Stimulated activated memory B cell treated with anti-CD40 and anti-IgM and Interleukin-4, amounts not matched to agents 10 μg/mL and 1 μg/mL and 100 μg/mL, for 72 hours (primary cell): ENCODE measurements around the gene CCDC183.
"Not testable (repeated sequence)": the region's sequence is repeated elsewhere in the genome, so short reads cannot be mapped to it uniquely, and the experiment has no call there.

Source experiments
- ATAC-seq: fragments of 150-1000 bp; cut with Tn5 transposase; 2 replicates; pipeline ENCODE4 v1.10.0; 2021
- H3K27ac Mint-ChIP-seq: one replicate; pipeline ENCODE4 v1.8.0; 2022; ENCODE audit warnings: mild to moderate bottlenecking, mixed read lengths
- H3K27me3 Mint-ChIP-seq: one replicate; pipeline ENCODE4 v1.8.0; 2022; ENCODE audit warnings: mixed read lengths
- H3K36me3 Mint-ChIP-seq: one replicate; pipeline ENCODE4 v1.8.0; 2022; ENCODE audit warnings: mixed read lengths
- H3K4me1 Mint-ChIP-seq: one replicate; pipeline ENCODE4 v1.8.0; 2022; ENCODE audit warnings: mixed read lengths
- H3K4me3 Mint-ChIP-seq: one replicate; pipeline ENCODE4 v1.8.0; 2022; ENCODE audit warnings: mild to moderate bottlenecking, moderate library complexity, mixed read lengths
- H3K9me3 Mint-ChIP-seq: one replicate; pipeline ENCODE4 v1.8.0; 2022; ENCODE audit warnings: mixed read lengths

CCDC183 gene

DNA sequence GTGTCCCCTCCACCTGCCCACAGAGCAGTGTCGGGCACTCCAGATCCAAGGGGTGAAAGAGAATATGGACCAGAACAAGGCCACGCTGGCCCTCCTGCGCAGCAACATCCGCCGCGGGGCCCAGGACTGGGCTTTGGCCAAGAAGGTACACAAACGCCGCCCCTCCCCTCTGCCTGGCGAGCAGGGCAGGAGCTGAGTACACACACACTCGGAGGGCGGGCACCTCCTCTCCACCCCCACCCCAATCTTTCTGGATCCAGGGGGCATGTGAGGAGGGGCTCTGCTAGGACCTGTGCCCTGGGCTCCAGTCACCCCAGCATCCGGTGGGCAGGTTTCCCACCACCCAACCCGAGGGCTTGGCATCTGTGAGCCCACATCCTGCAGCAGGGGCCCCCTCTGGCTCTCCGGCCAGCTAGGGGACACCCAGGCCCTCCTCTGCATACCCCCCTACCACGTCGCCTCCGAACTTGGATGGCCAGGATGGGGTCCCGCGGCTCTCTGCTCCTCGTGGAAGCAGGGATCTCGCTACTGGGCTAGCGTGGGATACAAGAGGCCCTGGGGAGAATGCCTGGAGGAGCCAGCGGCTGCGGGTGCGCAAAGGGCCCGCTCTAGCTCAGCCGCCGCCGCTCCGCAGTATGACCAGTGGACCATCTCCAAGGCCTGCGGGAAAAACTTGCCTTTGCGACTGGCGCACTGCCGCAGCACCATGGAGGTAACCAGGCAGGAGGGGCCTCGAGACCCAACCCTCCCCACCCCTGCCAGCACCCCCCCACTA is 3.1 kb downstream of the CCDC183 start:
- Mint-ChIP-seq H3K4me1 (peaks cover 49% of the 10 kb centered on the region), H3K9me3 (no peaks in the 10 kb centered on the region), H3K36me3 (peaks cover 10% of the 10 kb centered on the region), H3K4me3 (peak overlapping the region; percentile 77), H3K27me3 (peaks cover 30% of the 10 kb centered on the region), H3K27ac (no peak overlapping the region)
- ATAC-seq = no peak

DNA sequence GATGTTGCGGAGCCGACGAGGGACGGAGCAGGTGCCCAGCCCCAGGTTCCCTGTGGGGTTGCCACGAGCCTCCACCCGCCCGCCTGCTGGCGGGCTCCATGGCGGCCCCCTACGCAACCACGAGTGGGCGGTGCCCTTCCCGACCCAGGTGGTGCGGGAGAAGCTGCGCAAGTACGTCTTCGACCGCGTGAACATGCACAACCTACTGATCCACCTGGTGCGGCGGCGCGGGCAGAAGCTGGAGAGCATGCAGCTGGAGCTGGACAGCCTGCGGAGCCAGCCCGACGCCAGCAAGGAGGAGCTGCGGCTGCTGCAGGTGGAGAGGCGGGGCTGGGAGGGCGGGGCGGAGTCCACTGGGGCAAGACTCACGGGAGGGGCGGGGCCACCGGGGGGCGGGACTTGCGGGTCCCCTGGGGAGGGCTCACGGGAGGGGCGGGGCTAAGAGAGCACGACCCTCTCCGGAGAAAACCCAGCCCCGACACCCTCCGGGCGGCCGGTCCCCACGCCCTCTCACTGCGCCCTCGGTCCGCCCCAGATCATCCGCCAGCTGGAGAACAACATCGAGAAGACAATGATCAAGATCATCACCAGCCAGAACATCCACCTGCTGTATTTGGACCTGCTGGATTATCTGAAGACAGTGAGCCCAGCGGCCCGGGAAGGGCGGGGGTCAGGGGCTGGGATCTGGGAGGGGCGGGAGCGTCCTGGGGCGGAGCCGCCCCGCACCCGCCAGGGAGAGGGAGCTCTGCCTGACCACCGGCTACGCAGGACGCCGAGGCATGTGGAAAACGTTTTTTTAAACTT is 3.9 kb downstream of the CCDC183 start:
- ATAC-seq = peak; percentile 80
- Mint-ChIP-seq H3K27ac (peak overlapping the region; percentile 57), H3K27me3 (peaks cover 30% of the 10 kb centered on the region)

DNA sequence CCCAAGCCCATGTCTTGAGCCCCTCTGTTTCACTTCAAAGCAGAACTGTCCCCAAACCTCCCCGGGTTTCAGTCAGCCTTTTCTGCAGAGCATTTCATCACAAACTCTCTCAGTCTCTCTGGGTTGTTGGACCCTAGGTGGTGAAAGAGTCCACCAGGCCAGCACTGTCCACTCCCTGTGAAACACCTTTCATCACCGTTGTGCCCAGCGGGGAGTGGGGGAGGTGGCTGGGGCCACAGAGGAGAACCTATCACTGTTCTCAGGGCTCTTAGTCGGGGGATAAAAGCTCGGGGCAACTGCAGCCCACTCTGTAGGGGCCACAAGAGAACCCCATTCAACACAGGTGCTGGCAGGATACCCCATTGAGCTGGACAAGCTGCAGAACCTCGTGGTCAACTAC is 6.2 kb downstream of the CCDC183 start:
- no peaks in the 10 kb centered on the region for H3K9me3 Mint-ChIP-seq
- peaks cover 19% of the 10 kb centered on the region for H3K27me3 Mint-ChIP-seq
- peaks cover 54% of the 10 kb centered on the region for H3K4me1 Mint-ChIP-seq
- H3K36me3 Mint-ChIP-seq = peaks cover 15% of the 10 kb centered on the region
- H3K4me3 Mint-ChIP-seq = no peak overlapping the region
- H3K27ac Mint-ChIP-seq = no peak overlapping the region
- ATAC-seq = no peak

More for the DNA sequence above, 3.9 kb downstream of the CCDC183 start:
- Mint-ChIP-seq H3K9me3 (no peaks in the 10 kb centered on the region), H3K4me3 (peak overlapping the region; percentile 77), H3K4me1 (peaks cover 49% of the 10 kb centered on the region), H3K36me3 (peaks cover 10% of the 10 kb centered on the region)

DNA sequence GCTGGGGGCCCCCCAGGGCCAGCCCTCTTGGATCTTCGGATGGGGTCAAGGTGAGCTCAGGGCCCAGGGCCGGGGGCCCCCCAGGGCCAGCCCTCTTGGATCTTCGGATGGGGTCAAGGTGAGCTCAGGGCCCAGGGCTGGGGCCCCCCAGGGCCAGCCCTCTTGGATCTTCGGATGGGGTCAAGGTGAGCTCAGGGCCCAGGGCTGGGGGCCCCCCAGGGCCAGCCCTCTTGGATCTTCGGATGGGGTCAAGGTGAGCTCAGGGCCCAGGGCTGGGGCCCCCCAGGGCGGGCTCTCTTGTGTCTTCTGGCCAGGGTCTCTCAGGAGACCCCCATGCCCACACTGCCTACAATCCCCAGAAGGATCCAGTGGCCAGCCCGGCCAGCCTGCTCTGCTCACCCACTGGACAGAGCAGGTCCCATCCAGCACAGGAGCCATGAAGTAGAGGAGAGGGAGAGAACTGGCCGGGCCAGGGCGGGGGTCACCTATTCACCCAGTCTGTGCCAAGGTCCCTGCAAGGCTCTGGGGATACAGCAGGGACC is 6.9 kb downstream of the CCDC183 start:
- not testable (repeated sequence) for H3K9me3 Mint-ChIP-seq, H3K27ac Mint-ChIP-seq, ATAC-seq, H3K4me3 Mint-ChIP-seq
- Mint-ChIP-seq H3K36me3 (peaks cover 15% of the 10 kb centered on the region), H3K4me1 (peaks cover 55% of the 10 kb centered on the region), H3K27me3 (peaks cover 11% of the 10 kb centered on the region)

DNA sequence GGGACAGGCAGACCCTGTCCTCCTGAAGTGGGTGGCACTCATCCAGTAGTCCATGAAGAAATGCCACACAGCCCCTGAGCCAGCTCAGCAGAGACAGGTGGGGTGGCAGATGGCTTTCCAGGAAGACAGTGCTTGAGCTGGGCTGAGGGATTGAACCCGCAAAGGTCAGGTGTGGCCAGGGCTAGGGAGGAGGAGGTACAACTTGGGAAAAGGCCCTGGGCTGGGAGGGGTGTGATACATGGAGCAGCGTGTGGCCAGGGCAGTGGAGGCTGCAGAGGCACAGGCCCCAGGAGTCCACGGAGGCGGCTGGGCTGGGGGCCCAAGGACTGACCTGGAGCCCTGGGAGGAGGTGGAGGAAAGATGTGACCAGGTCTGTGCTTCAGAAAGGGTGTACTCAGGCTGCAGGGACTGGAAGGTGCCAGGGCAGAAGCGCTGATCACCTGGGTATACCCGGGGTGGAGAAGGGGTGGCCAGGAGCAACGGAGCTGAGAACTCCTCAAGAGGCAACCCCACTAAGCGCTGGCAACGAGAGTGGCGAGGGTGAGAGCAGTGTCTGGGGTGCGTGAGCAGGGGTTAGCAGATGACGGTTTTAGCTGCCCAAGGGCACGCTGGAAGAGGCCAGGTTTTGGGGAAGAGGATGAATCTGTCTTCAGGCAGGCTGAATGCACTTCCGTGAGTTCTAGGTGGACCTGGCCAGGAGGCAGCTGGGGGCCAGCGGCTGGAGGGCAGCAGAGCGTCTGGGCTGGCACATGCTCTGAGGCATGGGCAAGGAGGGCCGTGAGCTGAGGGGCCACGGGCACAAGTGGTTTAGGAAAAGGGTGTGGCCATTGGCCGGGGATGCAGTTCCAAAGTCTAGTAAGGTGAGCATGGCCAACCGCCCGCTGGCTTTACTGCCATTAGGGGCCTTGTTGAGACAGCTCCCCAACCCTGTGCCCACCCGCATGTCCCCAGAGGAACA is 7.7 kb downstream of the CCDC183 start:
- no peak overlapping the region for H3K4me3 Mint-ChIP-seq
- peaks cover 58% of the 10 kb centered on the region for H3K4me1 Mint-ChIP-seq
- H3K27me3 Mint-ChIP-seq = peaks cover 4% of the 10 kb centered on the region
- peaks cover 15% of the 10 kb centered on the region for H3K36me3 Mint-ChIP-seq
- no peaks in the 10 kb centered on the region for H3K9me3 Mint-ChIP-seq
- ATAC-seq = no peak
- H3K27ac Mint-ChIP-seq = no peak overlapping the region

DNA sequence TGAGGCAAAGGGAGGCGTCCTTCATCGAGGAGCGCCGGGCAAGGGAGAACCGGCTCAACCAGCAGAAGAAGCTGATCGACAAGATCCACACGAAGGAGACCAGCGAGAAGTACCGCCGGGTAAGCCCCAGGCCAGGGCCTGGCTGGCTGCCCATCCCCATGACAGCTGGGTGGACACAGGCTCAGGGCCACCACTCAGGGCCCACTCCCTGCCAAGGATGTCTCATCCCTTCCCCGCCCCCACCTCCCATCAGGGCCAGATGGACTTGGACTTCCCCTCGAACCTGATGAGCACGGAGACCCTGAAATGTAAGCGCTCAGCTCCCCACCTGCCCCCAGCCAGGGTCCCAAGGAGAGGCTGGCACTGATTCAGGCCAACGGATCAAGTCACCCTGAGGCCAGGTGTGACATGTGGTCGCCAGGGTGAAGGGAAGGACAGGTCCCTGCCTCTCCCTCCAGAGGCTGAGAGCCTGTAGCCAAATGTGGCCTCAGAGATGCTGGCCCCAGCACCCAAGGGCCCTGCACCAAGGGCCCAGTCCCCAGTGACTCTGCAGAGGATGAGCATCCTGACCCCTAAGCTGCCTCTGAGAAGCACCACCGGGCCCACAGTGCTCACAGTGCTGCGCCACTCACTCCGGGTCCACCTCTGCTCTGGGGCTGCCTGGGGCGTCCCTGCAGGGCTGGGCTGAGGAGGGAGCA is 8.5 kb downstream of the CCDC183 start:
- Mint-ChIP-seq H3K4me3 (no peak overlapping the region), H3K27ac (no peak overlapping the region), H3K27me3 (no peaks in the 10 kb centered on the region), H3K36me3 (peaks cover 15% of the 10 kb centered on the region), H3K9me3 (no peaks in the 10 kb centered on the region), H3K4me1 (peaks cover 60% of the 10 kb centered on the region)
- ATAC-seq = no peak

DNA sequence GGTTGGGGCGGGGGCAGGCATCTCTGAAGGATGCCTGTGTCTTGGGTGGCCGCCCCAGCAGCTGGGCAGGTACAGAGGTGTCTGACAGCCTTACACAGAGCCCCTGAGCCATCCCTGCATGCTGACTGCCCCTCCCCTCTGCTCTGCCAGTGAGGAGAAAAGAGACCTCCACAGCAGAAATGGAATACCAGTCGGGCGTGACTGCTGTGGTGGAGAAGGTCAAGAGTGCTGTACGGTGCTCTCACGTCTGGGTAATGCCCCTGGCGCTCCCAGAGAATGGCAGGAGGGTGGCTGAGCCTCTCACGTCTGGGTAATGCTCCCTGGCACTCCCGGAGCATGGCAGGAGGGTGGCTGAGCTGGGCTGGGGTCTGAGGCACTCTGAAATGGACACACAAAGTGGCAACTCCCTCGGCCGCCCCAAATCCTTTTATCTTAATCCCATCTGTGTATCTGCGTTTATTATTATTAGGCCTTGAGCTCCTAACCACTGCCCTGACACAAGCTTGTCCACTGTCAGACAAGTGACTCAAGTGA is 9.1 kb downstream of the CCDC183 start:
- H3K4me3 Mint-ChIP-seq = no peak overlapping the region
- H3K36me3 Mint-ChIP-seq = peaks cover 15% of the 10 kb centered on the region
- no peaks in the 10 kb centered on the region for H3K9me3 Mint-ChIP-seq
- ATAC-seq = no peak
- H3K4me1 Mint-ChIP-seq = peaks cover 59% of the 10 kb centered on the region
- no peaks in the 10 kb centered on the region for H3K27me3 Mint-ChIP-seq
- no peak overlapping the region for H3K27ac Mint-ChIP-seq

DNA sequence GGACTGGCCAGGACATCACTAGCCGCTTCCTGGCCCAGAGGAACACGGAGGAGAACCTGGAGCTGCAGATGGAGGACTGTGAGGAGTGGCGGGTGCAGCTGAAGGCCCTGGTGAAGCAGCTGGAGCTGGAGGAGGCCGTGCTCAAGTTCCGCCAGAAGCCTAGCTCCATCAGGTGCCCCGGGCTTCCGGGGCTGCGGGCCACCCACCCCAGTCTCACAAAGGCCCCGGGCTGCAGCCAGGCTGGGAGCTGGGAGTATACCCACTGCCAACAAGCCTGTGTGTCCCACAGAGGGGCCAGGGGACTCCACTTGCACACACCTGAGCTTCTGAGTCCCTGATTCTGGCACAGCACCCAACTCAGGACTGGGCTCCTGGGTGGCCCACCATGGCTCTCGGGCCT is 9.9 kb downstream of the CCDC183 start:
- H3K27ac Mint-ChIP-seq = peak overlapping the region; percentile 92
- H3K27me3 Mint-ChIP-seq = no peaks in the 10 kb centered on the region
- H3K9me3 Mint-ChIP-seq = no peaks in the 10 kb centered on the region
- H3K4me3 Mint-ChIP-seq = peak overlapping the region; percentile 89
- peaks cover 55% of the 10 kb centered on the region for H3K4me1 Mint-ChIP-seq
- H3K36me3 Mint-ChIP-seq = peaks cover 18% of the 10 kb centered on the region
- ATAC-seq = no peak

DNA sequence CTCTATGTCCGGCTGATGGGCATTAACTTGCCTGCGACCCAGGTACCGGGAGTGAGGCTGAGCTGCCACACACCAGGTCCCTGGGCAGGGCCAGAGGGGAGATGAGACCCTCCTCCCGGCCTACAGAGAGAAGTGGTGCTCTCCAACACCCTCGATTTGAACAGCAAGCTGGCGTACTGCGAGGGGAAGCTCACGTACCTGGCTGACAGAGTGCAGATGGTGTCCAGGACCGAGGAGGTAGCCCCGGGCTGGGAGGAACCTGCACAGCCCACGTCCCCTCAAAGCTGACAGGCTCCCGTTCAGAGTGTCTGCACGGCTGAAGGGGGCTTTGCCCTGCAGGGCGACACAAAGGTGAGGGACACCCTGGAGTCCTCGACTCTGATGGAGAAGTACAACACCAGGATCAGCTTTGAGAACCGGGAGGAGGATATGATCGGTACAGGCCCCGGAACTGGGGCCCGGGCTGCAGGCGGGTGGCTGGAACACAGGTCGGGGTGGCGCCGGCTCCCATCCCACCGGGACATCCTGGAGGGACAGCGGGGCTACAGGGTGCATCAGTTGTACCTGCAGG is 10.6 kb downstream of the CCDC183 start:
- Mint-ChIP-seq H3K4me3 (peak overlapping the region; percentile 89), H3K27me3 (no peaks in the 10 kb centered on the region), H3K36me3 (peaks cover 20% of the 10 kb centered on the region), H3K9me3 (no peaks in the 10 kb centered on the region), H3K27ac (peak overlapping the region; percentile 92), H3K4me1 (peaks cover 52% of the 10 kb centered on the region)
- no peak for ATAC-seq

DNA sequence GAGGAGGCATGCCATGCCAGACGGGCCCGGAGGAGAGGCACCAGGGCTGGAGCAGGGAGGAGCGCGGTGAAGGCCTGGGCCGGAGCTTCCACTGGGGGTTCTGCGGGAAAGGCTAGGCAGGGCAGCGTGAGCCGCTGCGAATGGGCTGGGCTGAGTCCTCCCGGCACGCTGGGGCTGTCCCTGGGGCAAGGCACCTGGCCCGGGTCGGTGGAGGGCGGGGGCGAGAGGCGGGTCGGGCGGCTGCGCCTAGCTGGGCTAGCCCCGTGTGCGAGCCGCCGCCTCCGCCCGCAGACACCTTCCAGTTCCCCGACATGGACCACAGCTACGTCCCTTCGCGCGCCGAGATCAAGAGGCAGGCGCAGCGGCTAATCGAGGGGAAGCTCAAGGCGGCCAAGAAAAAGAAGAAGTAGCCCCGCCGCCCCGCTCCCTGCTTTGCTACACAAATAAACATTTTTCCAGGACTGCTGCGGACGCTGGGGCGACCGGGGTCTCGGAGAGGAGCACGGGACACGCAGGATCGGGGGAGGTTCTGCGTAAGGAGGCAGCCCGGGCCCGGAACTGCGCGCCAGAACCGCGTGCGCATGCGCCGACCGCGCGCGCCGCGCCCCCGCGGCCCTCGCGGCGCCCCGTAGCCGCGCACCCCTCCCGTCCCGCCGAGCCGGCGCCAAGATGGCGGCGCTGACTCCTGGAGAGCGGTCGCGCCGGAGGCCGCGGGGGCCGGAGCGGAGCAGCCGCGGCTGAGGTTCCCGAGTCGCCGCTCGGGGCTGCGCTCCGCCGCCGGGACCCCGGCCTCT is 11.3 kb downstream of the CCDC183 start, which contains the start of gene RABL6:
TSS of gene RABL6 (plus strand) at position 668 of the 794 bp plus-strand sequence. CDS start 249 bp downstream, outside the sequence.
- ATAC-seq = peak; percentile 91
- peaks cover 21% of the 10 kb centered on the region for H3K36me3 Mint-ChIP-seq
- H3K9me3 Mint-ChIP-seq = no peaks in the 10 kb centered on the region
- H3K4me3 Mint-ChIP-seq = peak within 1 kb of the TSS; percentile 89
- peaks cover 46% of the 10 kb centered on the region for H3K4me1 Mint-ChIP-seq
- no peaks in the 10 kb centered on the region for H3K27me3 Mint-ChIP-seq
- H3K27ac Mint-ChIP-seq = peak within 1 kb of the TSS; percentile 92

DNA sequence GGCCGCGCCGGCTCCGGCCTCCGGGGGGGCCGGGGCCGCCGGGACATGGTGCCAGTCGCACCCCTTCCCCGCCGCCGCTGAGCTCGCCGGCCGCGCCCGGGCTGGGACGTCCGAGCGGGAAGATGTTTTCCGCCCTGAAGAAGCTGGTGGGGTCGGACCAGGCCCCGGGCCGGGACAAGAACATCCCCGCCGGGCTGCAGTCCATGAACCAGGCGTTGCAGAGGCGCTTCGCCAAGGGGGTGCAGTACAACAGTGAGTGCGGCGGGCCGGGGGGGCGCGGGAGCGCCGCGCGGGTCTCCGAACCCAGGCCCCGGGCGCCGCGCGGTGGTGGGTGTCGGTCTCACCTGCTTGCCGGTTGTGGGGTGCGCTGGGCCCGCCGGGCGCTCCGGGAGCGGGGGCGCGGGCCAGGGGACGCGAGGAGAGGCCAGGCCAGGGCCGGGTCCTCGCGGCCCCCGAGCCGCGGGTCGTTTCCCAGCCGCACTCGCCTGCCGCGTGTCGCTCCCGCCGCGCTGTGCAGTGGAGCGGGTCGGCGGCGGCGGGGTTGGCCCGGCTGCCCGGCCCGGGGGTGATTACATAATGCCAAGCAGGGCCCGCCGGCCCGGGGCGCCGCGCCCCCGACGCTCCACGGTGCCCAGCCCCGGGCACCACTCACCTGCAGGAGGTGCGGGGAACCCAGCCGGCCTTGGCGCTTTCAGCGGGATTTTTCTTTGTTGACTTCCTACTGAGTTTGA is 12.1 kb downstream of the CCDC183 start:
- no peaks in the 10 kb centered on the region for H3K9me3 Mint-ChIP-seq
- H3K27me3 Mint-ChIP-seq = no peaks in the 10 kb centered on the region
- ATAC-seq = peak; percentile 61
- peaks cover 52% of the 10 kb centered on the region for H3K4me1 Mint-ChIP-seq
- H3K4me3 Mint-ChIP-seq = peak overlapping the region; percentile 81
- H3K27ac Mint-ChIP-seq = peak overlapping the region; percentile 92
- peaks cover 28% of the 10 kb centered on the region for H3K36me3 Mint-ChIP-seq

DNA sequence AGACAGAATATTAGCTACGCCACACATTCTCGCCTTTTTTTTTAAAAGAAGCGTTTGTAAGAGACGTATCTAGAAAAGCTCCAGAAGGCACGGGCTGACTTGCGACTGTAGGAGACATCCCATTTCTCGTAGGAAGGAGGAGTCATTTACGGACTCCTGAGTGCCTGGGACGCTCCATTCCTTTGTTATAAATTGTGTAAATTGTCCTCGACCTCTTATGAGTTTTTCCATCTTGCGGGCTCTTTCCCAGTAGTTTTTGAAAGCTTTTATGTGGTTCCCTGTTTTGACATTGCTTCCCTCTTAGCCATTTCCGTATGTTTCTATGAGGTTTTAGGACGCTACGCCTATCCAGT is 12.6 kb downstream of the CCDC183 start:
- H3K4me1 Mint-ChIP-seq = peaks cover 51% of the 10 kb centered on the region
- no peak for ATAC-seq
- H3K27me3 Mint-ChIP-seq = no peaks in the 10 kb centered on the region
- peak overlapping the region; percentile 81 for H3K4me3 Mint-ChIP-seq
- peaks cover 28% of the 10 kb centered on the region for H3K36me3 Mint-ChIP-seq
- H3K27ac Mint-ChIP-seq = peak overlapping the region; percentile 60
- H3K9me3 Mint-ChIP-seq = no peaks in the 10 kb centered on the region
